H9 (cell line): Measurements from ENCODE around the gene ZBTB25. TPM values are rescaled to one million over a fixed set of nuclear protein-coding genes. Genes with fewer than 3 reads are reported as not detected.

ENCODE experiments used
- DNase-seq: peaks from one replicate; pipeline ENCODE4 v3.0.0-alpha.2; 2017
- H2AFZ ChIP-seq: one replicate; pipeline ENCODE4 v1.6.1; 2013; ENCODE audit warnings: mild to moderate bottlenecking, low read length, control low read depth, moderate library complexity
- H2AK5ac ChIP-seq: 2 replicates; pipeline ENCODE4 v1.6.1; 2013; ENCODE audit warnings: low read length, control low read depth, mixed read lengths; ENCODE audit not compliant: insufficient read length
- H2BK120ac ChIP-seq: one replicate; pipeline ENCODE4 v1.6.1; 2013; ENCODE audit warnings: low read depth, mild to moderate bottlenecking, low read length, control low read depth, inconsistent platforms; ENCODE audit not compliant: poor library complexity, severe bottlenecking
- H2BK12ac ChIP-seq: 2 replicates; pipeline ENCODE4 v1.6.1; 2013; ENCODE audit warnings: low read length, control low read depth, mixed read lengths, low read depth; ENCODE audit not compliant: insufficient read length
- H2BK15ac ChIP-seq: 2 replicates; pipeline ENCODE4 v1.6.1; 2013; ENCODE audit warnings: low read depth, low read length, control low read depth
- H2BK20ac ChIP-seq: one replicate; pipeline ENCODE4 v1.6.1; 2013; ENCODE audit warnings: low read depth, mild to moderate bottlenecking, low read length, control low read depth, inconsistent platforms; ENCODE audit not compliant: poor library complexity, severe bottlenecking
- H2BK5ac ChIP-seq: 2 replicates; pipeline ENCODE4 v1.6.1; 2013; ENCODE audit warnings: low read length, control low read depth, mixed read lengths; ENCODE audit not compliant: insufficient read length
- H3K14ac ChIP-seq: 2 replicates; pipeline ENCODE4 v1.6.1; 2013; ENCODE audit warnings: low read length, control low read depth; ENCODE audit not compliant: insufficient read depth
- H3K18ac ChIP-seq: 2 replicates; pipeline ENCODE4 v1.6.1; 2013; ENCODE audit warnings: low read depth, mild to moderate bottlenecking, mixed read lengths, low read length, control low read depth; ENCODE audit not compliant: insufficient read length
- H3K23ac ChIP-seq: 2 replicates; pipeline ENCODE4 v1.6.1; 2013; ENCODE audit warnings: low read length, control low read depth, mixed read lengths, low read depth; ENCODE audit not compliant: insufficient read length
- H3K23me2 ChIP-seq: 2 replicates; pipeline ENCODE4 v1.6.1; 2013; ENCODE audit warnings: low read depth, mild to moderate bottlenecking, mixed read lengths, low read length, control low read depth; ENCODE audit not compliant: insufficient read length, poor library complexity, severe bottlenecking
- H3K27ac ChIP-seq: 2 replicates; pipeline ENCODE4 v1.5.1; 2013; ENCODE audit warnings: low read length, control low read depth, mixed read lengths, low read depth; ENCODE audit not compliant: insufficient read length
- H3K27me3 ChIP-seq: 2 replicates; pipeline ENCODE4 v1.6.1; 2013; ENCODE audit warnings: low read length, control low read depth, inconsistent platforms; ENCODE audit not compliant: insufficient read depth
- H3K4ac ChIP-seq: 2 replicates; pipeline ENCODE4 v1.6.1; 2013; ENCODE audit warnings: low read depth, mild to moderate bottlenecking, control low read depth, inconsistent platforms, low read length, moderate library complexity
- H3K4me1 ChIP-seq: 2 replicates; pipeline ENCODE4 v1.6.1; 2013; ENCODE audit warnings: low read length, control low read depth, inconsistent platforms; ENCODE audit not compliant: insufficient read depth
- H3K4me2 ChIP-seq: 2 replicates; pipeline ENCODE4 v1.6.1; 2013; ENCODE audit warnings: low read length, control low read depth, mixed read lengths; ENCODE audit not compliant: insufficient read length, insufficient read depth
- H3K56ac ChIP-seq: 2 replicates; pipeline ENCODE4 v1.6.1; 2013; ENCODE audit warnings: low read depth, mild to moderate bottlenecking, mixed read lengths, low read length, control low read depth; ENCODE audit not compliant: insufficient read length
- H3K79me1 ChIP-seq: 2 replicates; pipeline ENCODE4 v1.6.1; 2013; ENCODE audit warnings: low read depth, mild to moderate bottlenecking, moderate library complexity, low read length, control low read depth, inconsistent platforms; ENCODE audit not compliant: insufficient read depth, poor library complexity, severe bottlenecking
- H3K79me2 ChIP-seq: 2 replicates; pipeline ENCODE4 v1.6.1; 2013; ENCODE audit warnings: low read length, control low read depth, inconsistent platforms; ENCODE audit not compliant: insufficient read depth
- H3K9ac ChIP-seq: 2 replicates; pipeline ENCODE4 v1.6.1; 2013; ENCODE audit warnings: low read length, control low read depth, mixed read lengths; ENCODE audit not compliant: insufficient read length; ENCODE audit errors: extremely low read depth
- H3K9me3 ChIP-seq: one replicate; pipeline ENCODE4 v1.6.1; 2013; ENCODE audit warnings: low read depth, low read length, inconsistent platforms; ENCODE audit not compliant: control insufficient read depth
- H3T11ph ChIP-seq: one replicate; pipeline ENCODE4 v1.6.1; 2013; ENCODE audit warnings: mild to moderate bottlenecking, low read length, control low read depth, inconsistent platforms
- H4K20me1 ChIP-seq: one replicate; pipeline ENCODE4 v1.6.1; 2013; ENCODE audit not compliant: control insufficient read depth, insufficient read length, insufficient read depth
- H4K5ac ChIP-seq: 2 replicates; pipeline ENCODE4 v1.6.1; 2013; ENCODE audit warnings: low read depth, mild to moderate bottlenecking, mixed read lengths, low read length, control low read depth; ENCODE audit not compliant: insufficient read length
- H4K8ac ChIP-seq: replicated peaks from 2 replicates; pipeline ENCODE4 v1.6.1; 2013; ENCODE audit warnings: low read length, control low read depth, mixed read lengths, low read depth; ENCODE audit not compliant: insufficient read length
- H4K91ac ChIP-seq: 2 replicates; pipeline ENCODE4 v1.6.1; 2013; ENCODE audit warnings: low read depth, mild to moderate bottlenecking, moderate library complexity, mixed read lengths, low read length, control low read depth; ENCODE audit not compliant: insufficient read length
- H3K27ac Mint-ChIP-seq, 3 experiments: 2 replicates in 2 of 3; 3 replicates in 1 of 3; pipeline ENCODE4 v1.8.0; 2020 to 2021; ENCODE audit warnings: mixed read lengths in 3 of 3, mild to moderate bottlenecking in 1 of 3, moderate library complexity in 1 of 3
- H3K27me3 Mint-ChIP-seq: 2 replicates; pipeline ENCODE4 v1.8.0; 2021; ENCODE audit warnings: low read depth, mild to moderate bottlenecking, moderate library complexity, mixed read lengths
- H3K36me3 Mint-ChIP-seq, 3 experiments: 2 replicates in 2 of 3; 3 replicates in 1 of 3; pipeline ENCODE4 v1.8.0; 2020 to 2021; ENCODE audit warnings: low read depth in 3 of 3, mixed read lengths in 3 of 3; ENCODE audit not compliant: insufficient read depth in 1 of 3
- H3K4me1 Mint-ChIP-seq, 2 experiments: 2 replicates each; pipeline ENCODE4 v1.8.0; 2020; ENCODE audit warnings: mixed read lengths in 2 of 2
- H3K4me3 Mint-ChIP-seq, 2 experiments: 2 replicates in 1 of 2; 3 replicates in 1 of 2; pipeline ENCODE4 v1.8.0; 2020 to 2021; ENCODE audit warnings: mild to moderate bottlenecking in 2 of 2, mixed read lengths in 2 of 2, moderate library complexity in 1 of 2
- H3K9me3 Mint-ChIP-seq, 2 experiments: 2 replicates in 1 of 2; 3 replicates in 1 of 2; pipeline ENCODE4 v1.8.0; 2020; ENCODE audit warnings: mild to moderate bottlenecking in 2 of 2, mixed read lengths in 2 of 2, moderate library complexity in 1 of 2
- CTCF ChIP-seq: fragments of 200-600 bp; sonication (generic); conservative IDR thresholded peaks from 3 replicates; pipeline ENCODE4 v1.8.0; 2021; ENCODE audit warnings: antibody characterized with exemption, mild to moderate bottlenecking
- WGBS: extraction: QIAGEN DNeasy Blood & Tissue Kit; methylation state at CpG from one replicate; pipeline ENCODE4 v1.1.7; 2013; ENCODE audit warnings: missing lambda C conversion rate, low lambda C conversion rate, mixed read lengths; ENCODE audit not compliant: insufficient read length; ENCODE audit errors: extremely low coverage; 5-methylcytosine and 5-hydroxymethylcytosine counted together
- total RNA-seq: library from RNA; stranded (reverse); gene quantifications from 2 replicates; pipeline ENCODE4 v1.2.1, GENCODE V29; 2021

ZBTB25 gene
- total RNA-seq, 1 experiment from 2014 or later, result 8.2 TPM

- H3K27ac ChIP-seq, result no peak overlapping the region
- no peak overlapping the region for H3K9ac ChIP-seq
- H3K18ac ChIP-seq, result no peak overlapping the region
- peaks cover 15% of the 10 kb centered on the region in 2 experiments for H3K4me1 Mint-ChIP-seq
- H3K36me3 Mint-ChIP-seq, result peaks cover 27 to 70% (median 43%) of the 10 kb centered on the region in 3 experiments
- H3K14ac ChIP-seq, result no peak overlapping the region
- no peak overlapping the region for H2BK12ac ChIP-seq
- H3T11ph ChIP-seq, result no peak overlapping the region
- H3K4me2 ChIP-seq, result no peak overlapping the region
- H3K27ac Mint-ChIP-seq, result peak overlapping the region in 2 of 3 experiments; percentile 63 to 94; a peak in 2 of 7 replicates
- H4K8ac ChIP-seq, result no peak overlapping the region
- H2AFZ ChIP-seq, result no peak overlapping the region
- peaks cover 3% of the 10 kb centered on the region; the same call in 1 of the 2 replicates for H3K79me2 ChIP-seq
- H3K4ac ChIP-seq, result no peak overlapping the region
- H3K56ac ChIP-seq, result no peak overlapping the region
- H2BK120ac ChIP-seq, result no peak overlapping the region
- no peak overlapping the region for H2AK5ac ChIP-seq
- no peaks in the 10 kb centered on the region for H3K23me2 ChIP-seq
- TF ChIP-seq CTCF, result no peak
- H3K23ac ChIP-seq, result no peak overlapping the region
- H3K27me3 Mint-ChIP-seq, result no peaks in the 10 kb centered on the region
- no CpG with 5 or more reads among the region's 2 CpGs for WGBS
- no peaks in the 10 kb centered on the region for H4K20me1 ChIP-seq
- H3K27me3 ChIP-seq, result no peaks in the 10 kb centered on the region
- H2BK15ac ChIP-seq, result no peak overlapping the region
- H3K4me3 Mint-ChIP-seq, result no peak overlapping the region
- H3K79me1 ChIP-seq, result no peaks in the 10 kb centered on the region
- no peak for DNase-seq
- no peak overlapping the region for H4K5ac ChIP-seq
- no peak overlapping the region for H4K91ac ChIP-seq
- H2BK5ac ChIP-seq, result no peak overlapping the region
- H3K9me3 ChIP-seq, result no peaks in the 10 kb centered on the region
- H3K4me1 ChIP-seq, result no peaks in the 10 kb centered on the region
- no peaks in the 10 kb centered on the region for H3K9me3 Mint-ChIP-seq
- no peak overlapping the region for H2BK20ac ChIP-seq
Observed at GRCh38 chr14:64407329-64407728, 96.3 kb downstream of the ZBTB25 start.
